GM19239 (cell line): ENCODE results near the gene KCTD5.
"Not testable (repeated sequence)": the region's sequence is repeated elsewhere in the genome, so short reads cannot be mapped to it uniquely, and the experiment has no call there.

ENCODE experiments used
- DNase-seq: peaks from one replicate; pipeline ENCODE4 v3.0.0; 2011; ENCODE audit warnings: low spot score; ENCODE audit not compliant: insufficient read length
- FAIRE-seq: peaks from 2 replicates; lab custom pipeline; 2011; peaks lifted over from hg19 to GRCh38; lab: Jason Lieb, UNC

The KCTD5 gene

DNA sequence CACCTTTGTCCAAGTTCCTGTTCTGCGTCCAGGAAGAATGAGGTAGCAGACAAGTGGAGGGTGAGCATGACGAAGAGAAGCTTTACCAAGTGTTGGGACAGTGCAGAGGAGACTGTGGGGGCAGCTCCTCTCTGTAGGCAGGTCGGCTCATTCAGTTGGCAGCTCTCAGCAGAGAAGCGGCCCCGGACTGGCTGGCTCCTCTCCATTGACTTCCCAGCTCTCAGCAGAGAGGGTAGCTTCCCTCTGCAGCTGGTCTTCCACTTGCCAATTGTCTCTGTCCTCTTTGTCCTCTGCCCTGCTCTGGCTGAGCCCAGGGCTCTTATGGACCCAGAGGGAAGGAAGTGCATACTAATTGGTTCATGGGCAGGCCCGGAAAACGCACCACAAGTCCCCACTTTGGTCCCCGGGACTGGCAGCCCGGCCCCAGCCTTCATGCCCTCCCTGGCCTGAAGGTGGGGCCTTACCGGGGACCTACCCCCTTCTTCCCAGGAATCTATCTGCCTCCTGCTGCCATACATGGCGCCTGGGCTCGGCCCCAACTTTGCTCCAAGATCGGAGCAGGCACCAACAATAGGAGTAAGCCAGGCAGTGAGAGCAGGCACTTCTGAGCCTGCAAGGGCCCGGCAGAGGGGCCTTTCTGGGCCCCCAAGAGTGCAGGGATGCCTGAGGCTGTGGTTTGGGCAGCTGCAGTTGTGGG is 10.1 kb downstream of the KCTD5 start:
- DNase-seq, result no peak
- FAIRE-seq, result no peak

DNA sequence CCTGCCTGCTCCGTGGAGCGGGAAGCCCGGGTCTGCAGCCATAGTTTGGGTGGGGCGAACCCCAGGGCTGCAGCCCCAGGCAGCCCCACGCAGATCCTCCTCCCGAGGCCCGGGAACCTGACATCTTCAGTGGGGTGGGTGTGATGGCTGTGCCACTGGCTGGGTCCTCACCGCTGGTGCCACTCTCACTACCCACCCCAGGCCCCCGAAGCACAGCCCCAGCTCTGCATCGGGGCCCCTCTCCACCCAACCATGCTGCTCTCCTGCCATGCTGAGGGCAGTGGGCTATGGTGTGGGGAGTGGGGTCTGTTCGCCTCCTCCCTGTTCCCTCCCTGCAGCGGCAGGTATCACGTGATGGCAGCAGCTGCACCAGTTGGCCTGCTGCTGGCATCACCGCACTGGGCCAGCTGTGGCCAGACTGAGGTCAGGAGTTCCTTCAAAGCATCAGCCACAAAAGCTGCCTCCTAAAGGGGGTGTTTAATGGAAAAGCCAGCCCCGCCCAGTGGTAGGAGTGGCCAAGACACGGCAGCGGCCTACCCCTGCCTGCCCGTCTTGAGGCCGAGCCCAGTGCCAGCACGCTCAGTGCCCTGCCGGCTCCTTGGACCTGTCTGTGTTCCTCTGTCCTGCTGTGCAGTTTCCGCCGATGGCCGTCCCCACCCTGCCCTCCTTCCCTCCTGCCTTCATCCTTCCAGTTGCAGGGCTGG is 10.8 kb downstream of the KCTD5 start:
- DNase-seq (no peak), FAIRE-seq (no peak)

GRCh38 chr16:2696601-2697250 is 14.4 kb downstream of the KCTD5 start:
- not testable (repeated sequence) for FAIRE-seq, DNase-seq

GRCh38 chr16:2697401-2697948 is 15.2 kb downstream of the KCTD5 start:
- FAIRE-seq (no peak), DNase-seq (no peak)

GRCh38 chr16:2698103-2698870 is 16.0 kb downstream of the KCTD5 start:
- FAIRE-seq (no peak), DNase-seq (no peak)

GRCh38 chr16:2698965-2699750 is 16.8 kb downstream of the KCTD5 start:
- FAIRE-seq (no peak), DNase-seq (no peak)

GRCh38 chr16:2699791-2700600 is 17.7 kb downstream of the KCTD5 start:
- DNase-seq, result no peak
- no peak for FAIRE-seq

DNA sequence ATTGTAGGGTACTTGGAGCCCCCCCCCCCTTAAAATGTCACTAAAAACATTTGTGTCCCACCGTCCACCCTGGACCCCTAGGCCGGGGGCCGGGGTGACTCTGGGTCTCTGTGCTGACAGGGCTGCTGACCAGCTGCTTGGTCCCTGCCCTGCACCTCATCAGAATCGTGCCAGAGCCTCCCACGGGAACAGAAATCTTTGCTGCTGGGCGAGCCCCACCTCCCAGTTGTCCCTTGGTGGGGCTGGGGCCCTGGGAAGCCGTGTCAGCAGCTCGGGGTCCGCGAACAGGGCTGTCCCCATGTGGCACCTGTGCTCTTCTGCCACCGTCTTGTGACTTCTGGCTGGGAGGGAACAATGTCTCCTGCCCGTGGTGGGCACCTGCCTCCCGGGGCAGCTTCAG is 18.5 kb downstream of the KCTD5 start:
- FAIRE-seq (no peak), DNase-seq (no peak)

- no peak for FAIRE-seq
Measured at GRCh38 chr16:2701272-2701671, 18.9 kb downstream of the KCTD5 start.

DNA sequence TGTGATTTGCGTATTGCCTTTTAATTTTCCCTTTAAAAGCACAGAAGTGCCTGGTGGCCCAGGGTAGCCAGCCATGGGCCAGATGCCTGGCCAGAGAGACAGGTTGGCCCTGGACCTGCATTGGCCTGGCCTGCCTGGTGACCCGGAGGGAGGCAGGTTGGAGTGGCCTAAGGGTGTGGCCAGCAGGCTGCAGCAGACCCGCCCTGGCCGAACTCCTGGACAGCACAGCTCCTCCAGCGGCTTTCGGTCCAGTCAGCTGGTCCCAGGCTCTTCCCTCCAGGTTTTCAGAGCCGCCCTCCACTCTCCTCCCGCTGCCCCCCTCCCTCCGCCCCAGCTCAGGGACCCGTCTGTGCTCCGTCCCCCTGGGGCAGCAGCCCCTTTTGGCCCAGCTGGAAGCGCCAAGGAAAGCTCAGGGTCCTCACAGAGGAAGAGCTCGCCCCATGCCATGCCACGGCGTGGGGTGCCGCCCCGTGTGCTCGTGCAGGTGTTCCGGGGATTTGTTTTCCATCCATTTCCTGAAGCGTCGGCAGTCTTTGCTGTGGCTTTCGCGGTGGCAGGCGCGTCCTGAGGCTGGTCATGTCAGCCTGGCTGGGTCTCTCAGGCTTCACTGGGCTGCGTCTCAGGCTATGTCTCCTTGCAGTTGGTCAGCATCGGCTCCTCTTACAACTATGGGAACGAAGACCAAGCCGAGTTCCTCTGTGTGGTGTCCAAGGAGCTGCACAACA is 19.6 kb downstream of the KCTD5 start:
- FAIRE-seq (no peak), DNase-seq (no peak)

More at GRCh38 chr16:2701272-2701671, 18.9 kb downstream of the KCTD5 start:
- no peak for DNase-seq

GRCh38 chr16:2702438-2702825 is 20.1 kb downstream of the KCTD5 start:
- DNase-seq (no peak), FAIRE-seq (no peak)

DNA sequence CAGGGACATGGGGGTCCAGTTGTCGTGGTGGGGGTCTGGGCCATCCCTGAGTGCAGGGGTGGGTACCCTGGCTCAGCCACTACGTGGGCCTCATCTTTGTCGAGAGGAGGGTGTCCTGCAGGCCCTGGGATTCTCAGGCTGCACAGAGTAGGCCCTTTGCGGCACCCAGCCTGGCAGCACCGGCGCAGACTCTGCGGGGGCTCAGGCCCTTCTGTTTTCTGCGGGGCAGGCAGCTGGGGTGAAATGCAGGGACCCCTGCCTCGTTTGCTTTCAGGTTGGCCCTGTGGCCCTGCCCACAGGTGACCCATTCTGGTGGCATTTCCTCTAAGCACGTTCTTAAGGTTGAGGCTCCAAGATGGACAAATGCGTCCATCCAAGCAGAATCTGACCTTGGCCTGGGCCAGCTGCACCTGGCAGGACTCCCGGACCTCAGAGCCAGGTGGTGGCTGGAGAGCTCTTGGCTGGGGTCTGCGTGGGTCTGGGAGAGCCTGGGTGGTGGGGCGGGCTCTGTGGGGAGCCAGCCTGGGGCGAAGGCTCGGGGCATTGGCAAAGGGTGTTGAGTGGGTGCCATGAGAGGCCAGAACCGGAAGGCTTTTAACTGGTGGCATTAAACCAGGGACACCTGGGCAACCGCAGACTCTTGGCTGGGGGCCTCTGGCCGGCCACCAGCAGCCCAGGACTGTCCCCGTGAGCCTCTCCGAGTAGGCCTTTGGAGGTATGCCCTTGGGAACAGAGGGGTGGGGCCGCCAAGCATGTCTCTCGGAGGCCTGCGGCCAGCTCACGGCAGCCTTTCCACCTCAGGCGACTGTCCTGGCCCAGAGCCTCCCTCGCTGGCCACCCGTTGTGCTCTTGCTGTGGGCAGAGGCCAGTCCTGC is 20.8 kb downstream of the KCTD5 start:
- FAIRE-seq (no peak), DNase-seq (no peak)

- FAIRE-seq, result no peak
- DNase-seq, result no peak
Measured at GRCh38 chr16:2704166-2704982, 22.1 kb downstream of the KCTD5 start.

DNA sequence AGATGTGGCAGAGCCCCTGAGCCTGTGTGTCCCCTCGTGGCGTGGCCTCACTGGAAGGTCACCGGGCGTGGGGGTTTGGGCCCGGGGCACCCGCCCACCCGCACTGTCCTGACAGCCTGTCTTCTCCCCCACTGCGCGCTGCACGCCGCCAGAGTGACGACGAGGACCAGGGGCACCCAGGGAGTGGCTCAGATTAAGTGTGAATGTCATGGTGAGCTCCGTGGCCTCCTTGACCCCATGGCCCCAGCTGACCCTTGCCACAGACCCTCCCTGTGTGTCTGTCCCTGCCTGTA is 22.6 kb downstream of the KCTD5 start:
- DNase-seq (no peak), FAIRE-seq (no peak)

- no peak for FAIRE-seq
- DNase-seq, result no peak
Measured at GRCh38 chr16:2705351-2705750, 23.0 kb downstream of the KCTD5 start.

- no peak for DNase-seq
- no peak for FAIRE-seq
Measured at GRCh38 chr16:2706085-2706484, 23.8 kb downstream of the KCTD5 start.
